Hepatocyte (in vitro differentiated cells): Measurements from ENCODE around the gene TTC28.

Source experiments
- EZH2 ChIP-seq: fragments of 200-600 bp; sonication (generic); IDR thresholded peaks from 2 replicates; pipeline ENCODE4 v1.6.1; 2016; ENCODE audit warnings: antibody characterized with exemption, mild to moderate bottlenecking, borderline replicate concordance
- EZH2phosphoT487 ChIP-seq: fragments of 200-600 bp; sonication (generic); IDR thresholded peaks from one replicate; pipeline ENCODE4 v1.6.1; 2018; ENCODE audit warnings: antibody characterized with exemption, mild to moderate bottlenecking, low read depth, moderate library complexity; ENCODE audit not compliant: unreplicated experiment, severe bottlenecking
- TF ChIP-seq, protein P1 (sequence below): fragments of 200-600 bp; sonication (generic); IDR thresholded peaks from 2 replicates; pipeline ENCODE4 v1.5.1; 2016; ENCODE audit warnings: antibody characterized with exemption, mild to moderate bottlenecking; ENCODE audit not compliant: poor library complexity

DNA sequence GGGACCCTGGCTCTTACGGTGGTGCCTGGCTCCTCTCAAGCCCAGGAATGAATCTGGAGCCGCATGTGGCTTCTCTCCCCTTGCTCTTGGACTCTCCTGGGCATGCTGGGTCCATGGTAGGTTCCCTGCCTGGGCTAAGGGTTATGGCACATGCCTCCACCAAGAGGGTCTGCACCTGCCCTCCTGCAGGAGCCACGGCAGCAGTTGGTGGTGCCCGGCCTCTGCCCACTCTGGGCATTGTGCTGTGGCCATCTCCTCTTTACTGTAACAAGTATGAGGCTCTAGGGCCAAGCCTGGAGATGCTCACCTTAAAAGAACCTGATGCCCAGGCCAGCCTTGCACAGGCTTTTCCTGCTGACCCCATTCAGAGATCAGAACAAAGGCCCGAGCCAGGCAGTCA is 656.6 kb downstream of the TTC28 start:
- TF ChIP-seq, protein P1, sequence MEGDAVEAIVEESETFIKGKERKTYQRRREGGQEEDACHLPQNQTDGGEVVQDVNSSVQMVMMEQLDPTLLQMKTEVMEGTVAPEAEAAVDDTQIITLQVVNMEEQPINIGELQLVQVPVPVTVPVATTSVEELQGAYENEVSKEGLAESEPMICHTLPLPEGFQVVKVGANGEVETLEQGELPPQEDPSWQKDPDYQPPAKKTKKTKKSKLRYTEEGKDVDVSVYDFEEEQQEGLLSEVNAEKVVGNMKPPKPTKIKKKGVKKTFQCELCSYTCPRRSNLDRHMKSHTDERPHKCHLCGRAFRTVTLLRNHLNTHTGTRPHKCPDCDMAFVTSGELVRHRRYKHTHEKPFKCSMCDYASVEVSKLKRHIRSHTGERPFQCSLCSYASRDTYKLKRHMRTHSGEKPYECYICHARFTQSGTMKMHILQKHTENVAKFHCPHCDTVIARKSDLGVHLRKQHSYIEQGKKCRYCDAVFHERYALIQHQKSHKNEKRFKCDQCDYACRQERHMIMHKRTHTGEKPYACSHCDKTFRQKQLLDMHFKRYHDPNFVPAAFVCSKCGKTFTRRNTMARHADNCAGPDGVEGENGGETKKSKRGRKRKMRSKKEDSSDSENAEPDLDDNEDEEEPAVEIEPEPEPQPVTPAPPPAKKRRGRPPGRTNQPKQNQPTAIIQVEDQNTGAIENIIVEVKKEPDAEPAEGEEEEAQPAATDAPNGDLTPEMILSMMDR = no peak
- no peak for TF ChIP-seq EZH2
- TF ChIP-seq EZH2phosphoT487 = no peak
